ENCODE measurements around the gene FCHSD2.

GRCh38 chr11:73177778-73178539 lies 35.8 kb upstream of the FCHSD2 start:
- TF ChIP-seq, protein P1, sequence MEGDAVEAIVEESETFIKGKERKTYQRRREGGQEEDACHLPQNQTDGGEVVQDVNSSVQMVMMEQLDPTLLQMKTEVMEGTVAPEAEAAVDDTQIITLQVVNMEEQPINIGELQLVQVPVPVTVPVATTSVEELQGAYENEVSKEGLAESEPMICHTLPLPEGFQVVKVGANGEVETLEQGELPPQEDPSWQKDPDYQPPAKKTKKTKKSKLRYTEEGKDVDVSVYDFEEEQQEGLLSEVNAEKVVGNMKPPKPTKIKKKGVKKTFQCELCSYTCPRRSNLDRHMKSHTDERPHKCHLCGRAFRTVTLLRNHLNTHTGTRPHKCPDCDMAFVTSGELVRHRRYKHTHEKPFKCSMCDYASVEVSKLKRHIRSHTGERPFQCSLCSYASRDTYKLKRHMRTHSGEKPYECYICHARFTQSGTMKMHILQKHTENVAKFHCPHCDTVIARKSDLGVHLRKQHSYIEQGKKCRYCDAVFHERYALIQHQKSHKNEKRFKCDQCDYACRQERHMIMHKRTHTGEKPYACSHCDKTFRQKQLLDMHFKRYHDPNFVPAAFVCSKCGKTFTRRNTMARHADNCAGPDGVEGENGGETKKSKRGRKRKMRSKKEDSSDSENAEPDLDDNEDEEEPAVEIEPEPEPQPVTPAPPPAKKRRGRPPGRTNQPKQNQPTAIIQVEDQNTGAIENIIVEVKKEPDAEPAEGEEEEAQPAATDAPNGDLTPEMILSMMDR (optimal IDR thresholded peaks at IDR 0.05 in 1 of 3, IDR thresholded peaks at IDR 0.05 in 1 of 3, conservative IDR thresholded peaks at IDR 0.05 in 1 of 3; ENCODE audit: extremely low read depth in 1 of 3, insufficient read depth in 2 of 3, low read length in 3 of 3): peak; percentile 80 to 97 (median 83)
- TF ChIP-seq EZH2 (IDR thresholded peaks at IDR 0.05; ENCODE audit: low read length): no peak
